HCT116 (cell line): Measurements from ENCODE around the gene TTC38.

Source experiments
- CEBPB ChIP-seq: IDR thresholded peaks from 2 replicates; pipeline ENCODE4 v1.6.1; 2012; ENCODE audit warnings: low read depth
- CTCF ChIP-seq, 3 experiments: fragments of 200-600 bp in 1 of 3; sonication (generic) in 1 of 3; IDR thresholded peaks in 2 of 3; conservative IDR thresholded peaks in 1 of 3; 2 replicates each; pipeline ENCODE4 v1.5.1; 2012 to 2017; ENCODE audit warnings: low read depth in 2 of 3, low read length in 2 of 3, antibody characterized with exemption in 1 of 3, borderline replicate concordance in 1 of 3, control low read depth in 1 of 3, mild to moderate bottlenecking in 1 of 3, mixed read lengths in 1 of 3, mixed run types in 1 of 3, moderate library complexity in 1 of 3; ENCODE audit not compliant: insufficient read depth in 1 of 3
- EZH2 ChIP-seq: fragments of 200-600 bp; sonication (generic); IDR thresholded peaks from 2 replicates; pipeline ENCODE4 v1.6.1; 2017; ENCODE audit warnings: antibody characterized with exemption, mixed run types
- MAX ChIP-seq: IDR thresholded peaks from 2 replicates; pipeline ENCODE4 v1.6.1; 2012
- POLR2A ChIP-seq: IDR thresholded peaks from 2 replicates; pipeline ENCODE4 v1.7.0; 2011; ENCODE audit warnings: borderline replicate concordance; ENCODE audit not compliant: insufficient read depth, insufficient read length; ENCODE audit errors: extremely low read depth
- POLR2AphosphoS5 ChIP-seq: IDR thresholded peaks from 2 replicates; pipeline ENCODE4 v1.6.1; 2011; ENCODE audit warnings: mild to moderate bottlenecking, low read depth, low read length, moderate library complexity
- RAD21 ChIP-seq: IDR thresholded peaks from 2 replicates; pipeline ENCODE4 v1.6.1; 2012; ENCODE audit warnings: low read depth, mild to moderate bottlenecking
- TCF7L2 ChIP-seq: IDR thresholded peaks from 2 replicates; pipeline ENCODE4 v1.7.0; 2011; ENCODE audit warnings: borderline replicate concordance, inconsistent platforms; ENCODE audit not compliant: insufficient read depth, insufficient read length; ENCODE audit errors: extremely low read depth

GRCh38 chr22:46280063-46280817 lies 12.4 kb downstream of the TTC38 start:
- TF ChIP-seq CEBPB, result no peak
- no peak for TF ChIP-seq RAD21
- no peak for TF ChIP-seq CTCF (IDR thresholded peaks at IDR 0.05 in 2 of 3, conservative IDR thresholded peaks at IDR 0.05 in 1 of 3; ENCODE audit: borderline replicate concordance in 1 of 3, insufficient read depth in 1 of 3, low read depth in 2 of 3, low read length in 2 of 3)
- no peak for TF ChIP-seq MAX
- no peak for TF ChIP-seq POLR2A
- no peak for TF ChIP-seq POLR2AphosphoS5
- no peak for TF ChIP-seq TCF7L2
- no peak for TF ChIP-seq EZH2
